SK-N-SH treated with all-trans-retinoic acid at 6 μM for 48 hours (cell line): ENCODE measurements around the gene FBXW11.

ENCODE experiments used
- ATAC-seq: fragments of 200-7000 bp; cut with Tn5 transposase; 3 replicates; pipeline ENCODE4 v1.9.1; 2020; ENCODE audit warnings: mild to moderate bottlenecking, moderate library complexity
- ARNTL ChIP-seq: fragments of 450-650 bp; formaldehyde crosslinking; IDR thresholded peaks from 2 replicates; pipeline ENCODE4 v1.5.0; 2020; ENCODE audit warnings: low read depth, mild to moderate bottlenecking, moderate library complexity, borderline replicate concordance
- BACH2 ChIP-seq: fragments of 250-450 bp; sonication (Bioruptor Pico); IDR thresholded peaks from 2 replicates; pipeline ENCODE4 v1.9.0; 2021; ENCODE audit warnings: mild to moderate bottlenecking, borderline replicate concordance
- CREB5 ChIP-seq: fragments of 250-450 bp; sonication (Bioruptor Pico); IDR thresholded peaks from 2 replicates; pipeline ENCODE4 v1.5.1; 2020; ENCODE audit warnings: low read depth, mild to moderate bottlenecking, moderate library complexity
- CSDC2 ChIP-seq: fragments of 250-450 bp; sonication (Bioruptor Pico); IDR thresholded peaks from 2 replicates; pipeline ENCODE4 v1.5.0; 2020; ENCODE audit warnings: mild to moderate bottlenecking, moderate library complexity
- CSRNP3 ChIP-seq: fragments of 250-450 bp; sonication (Bioruptor Pico); IDR thresholded peaks from 2 replicates; pipeline ENCODE4 v1.5.1; 2021; ENCODE audit warnings: mild to moderate bottlenecking, moderate library complexity
- ESRRG ChIP-seq: fragments of 250-450 bp; sonication (Bioruptor Pico); IDR thresholded peaks from 2 replicates; pipeline ENCODE4 v1.6.1; 2021; ENCODE audit warnings: mild to moderate bottlenecking
- GLIS3 ChIP-seq: fragments of 250-450 bp; sonication (Bioruptor Pico); IDR thresholded peaks from 2 replicates; pipeline ENCODE4 v1.5.0; 2020; ENCODE audit warnings: mild to moderate bottlenecking, moderate library complexity
- ISL1 ChIP-seq: fragments of 250-450 bp; sonication (Bioruptor Pico); IDR thresholded peaks from 2 replicates; pipeline ENCODE4 v2.1.2; 2022; ENCODE audit warnings: mild to moderate bottlenecking, moderate library complexity
- OSR1 ChIP-seq: fragments of 250-450 bp; sonication (Bioruptor Pico); IDR thresholded peaks from 2 replicates; pipeline ENCODE4 v1.8.0; 2022; ENCODE audit warnings: moderate library complexity, mild to moderate bottlenecking, inconsistent platforms
- PATZ1 ChIP-seq: fragments of 250-450 bp; sonication (Bioruptor Pico); IDR thresholded peaks from 2 replicates; pipeline ENCODE4 v1.8.0; 2020; ENCODE audit warnings: mild to moderate bottlenecking, moderate library complexity, borderline replicate concordance
- PPARA ChIP-seq: fragments of 250-450 bp; sonication (Bioruptor Pico); IDR thresholded peaks from 2 replicates; pipeline ENCODE4 v1.5.0; 2020; ENCODE audit warnings: mild to moderate bottlenecking, borderline replicate concordance
- RARB ChIP-seq: fragments of 250-450 bp; sonication (Bioruptor Pico); IDR thresholded peaks from 2 replicates; pipeline ENCODE4 v1.8.0; 2021; ENCODE audit warnings: mild to moderate bottlenecking, moderate library complexity
- SNAI2 ChIP-seq: fragments of 250-450 bp; sonication (Bioruptor Pico); IDR thresholded peaks from 2 replicates; pipeline ENCODE4 v1.5.0; 2020; ENCODE audit warnings: mild to moderate bottlenecking, moderate library complexity
- TCF4 ChIP-seq: fragments of 250-450 bp; sonication (Bioruptor Pico); IDR thresholded peaks from 2 replicates; pipeline ENCODE4 v1.8.0; 2021; ENCODE audit warnings: mild to moderate bottlenecking, moderate library complexity, borderline replicate concordance
- TOX ChIP-seq: fragments of 250-450 bp; sonication (Bioruptor Pico); IDR thresholded peaks from 2 replicates; pipeline ENCODE4 v1.8.0; 2021; ENCODE audit warnings: mild to moderate bottlenecking, moderate library complexity, borderline replicate concordance
- TSHZ2 ChIP-seq: fragments of 250-450 bp; sonication (Bioruptor Pico); IDR thresholded peaks from 2 replicates; pipeline ENCODE4 v1.5.0; 2020; ENCODE audit warnings: mild to moderate bottlenecking, moderate library complexity
- ZC3H10 ChIP-seq: fragments of 250-450 bp; sonication (Bioruptor Pico); IDR thresholded peaks from 2 replicates; pipeline ENCODE4 v1.5.1; 2021; ENCODE audit warnings: mild to moderate bottlenecking, moderate library complexity
- ZFP3 ChIP-seq: fragments of 250-450 bp; sonication (Bioruptor Pico); IDR thresholded peaks from 2 replicates; pipeline ENCODE4 v1.5.0; 2020; ENCODE audit warnings: mild to moderate bottlenecking, moderate library complexity
- ZNF70 ChIP-seq: fragments of 450-650 bp; formaldehyde crosslinking; IDR thresholded peaks from 2 replicates; pipeline ENCODE4 v1.5.0; 2020; ENCODE audit warnings: mild to moderate bottlenecking, moderate library complexity
- ZNF8 ChIP-seq: fragments of 450-650 bp; formaldehyde crosslinking; IDR thresholded peaks from 2 replicates; pipeline ENCODE4 v1.5.0; 2020; ENCODE audit warnings: mild to moderate bottlenecking, moderate library complexity

FBXW11 gene

GRCh38 chr5:172038167-172038566 is 31.7 kb upstream of the FBXW11 start:
- no peak for ATAC-seq
- TF ChIP-seq PATZ1: no peak
- no peak for TF ChIP-seq OSR1 (CRISPR knock-in tag)
- no peak for TF ChIP-seq TCF4 (CRISPR knock-in tag)
- TF ChIP-seq BACH2 (CRISPR knock-in tag): no peak
- no peak for TF ChIP-seq ISL1 (CRISPR knock-in tag)
- TF ChIP-seq ZFP3: no peak
- TF ChIP-seq CSDC2 (CRISPR knock-in tag): no peak
- TF ChIP-seq CREB5 (CRISPR knock-in tag): no peak
- no peak for TF ChIP-seq ZNF70
- no peak for TF ChIP-seq ARNTL (CRISPR knock-in tag)
- no peak for TF ChIP-seq GLIS3 (CRISPR knock-in tag)
- TF ChIP-seq PPARA: no peak
- TF ChIP-seq CSRNP3 (CRISPR knock-in tag): no peak
- no peak for TF ChIP-seq ESRRG (CRISPR knock-in tag)
- no peak for TF ChIP-seq SNAI2

- TF ChIP-seq TCF4 (CRISPR knock-in tag) (no peak), CREB5 (CRISPR knock-in tag) (no peak), ISL1 (CRISPR knock-in tag) (no peak), PPARA (no peak), GLIS3 (CRISPR knock-in tag) (no peak), CSRNP3 (CRISPR knock-in tag) (no peak), ZNF8 (CRISPR knock-in tag) (no peak), ZC3H10 (CRISPR knock-in tag) (no peak), RARB (no peak), TOX (CRISPR knock-in tag) (no peak)
- ATAC-seq: no peak
These were observed 28.6 kb upstream of the FBXW11 start for GRCh38 chr5:172035049-172035448.

- TF ChIP-seq PATZ1: no peak
- ATAC-seq: no peak
These were observed 25.5 kb upstream of the FBXW11 start for GRCh38 chr5:172031894-172032461.

- ATAC-seq: no peak
- TF ChIP-seq CSRNP3 (CRISPR knock-in tag) (no peak), PPARA (no peak), BACH2 (CRISPR knock-in tag) (no peak), SNAI2 (no peak), ARNTL (CRISPR knock-in tag) (no peak), ZNF8 (CRISPR knock-in tag) (no peak), TSHZ2 (no peak), ZFP3 (no peak)
These were observed 23.4 kb upstream of the FBXW11 start for GRCh38 chr5:172029876-172030275.
